GM12864 (cell line): ENCODE data around the gene CORO7.
"Not testable (repeated sequence)": the region's sequence is repeated elsewhere in the genome, so short reads cannot be mapped to it uniquely, and the experiment has no call there.

ENCODE experiments used
- DNase-seq: peaks from one replicate; pipeline ENCODE4 v3.0.0-alpha.2; 2011; ENCODE audit warnings: low read depth
- H3K4me3 ChIP-seq: 2 replicates; pipeline ENCODE4 v1.5.1; 2011; ENCODE audit warnings: mild to moderate bottlenecking, low read depth, low read length, control low read depth
- CTCF ChIP-seq: IDR thresholded peaks from 2 replicates; pipeline ENCODE4 v1.5.1; 2011; ENCODE audit warnings: low read depth, mild to moderate bottlenecking, moderate library complexity, low read length, control low read depth, inconsistent platforms; ENCODE audit errors: missing control alignments

Gene CORO7

GRCh38 chr16:4401510-4401909, 14.9 kb downstream of the CORO7 start:
- no peak for TF ChIP-seq CTCF
- no peak overlapping the region for H3K4me3 ChIP-seq
- no peak for DNase-seq

GRCh38 chr16:4401094-4401501, 15.3 kb downstream of the CORO7 start:
- no peak overlapping the region for H3K4me3 ChIP-seq
- no peak for DNase-seq
- no peak for TF ChIP-seq CTCF

GRCh38 chr16:4399001-4399730, 17.2 kb downstream of the CORO7 start:
- no peak for DNase-seq
- no peak for TF ChIP-seq CTCF
- H3K4me3 ChIP-seq: no peak overlapping the region

- H3K4me3 ChIP-seq: no peak overlapping the region
- no peak for DNase-seq
- no peak for TF ChIP-seq CTCF
These were observed 21.2 kb downstream of the CORO7 start for GRCh38 chr16:4395055-4395726.

- not testable (repeated sequence) for DNase-seq, H3K4me3 ChIP-seq
These were observed 22.5 kb downstream of the CORO7 start for GRCh38 chr16:4393850-4394249.

GRCh38 chr16:4393240-4393600, 23.2 kb downstream of the CORO7 start:
- no peak overlapping the region for H3K4me3 ChIP-seq
- no peak for DNase-seq
- TF ChIP-seq CTCF: no peak

GRCh38 chr16:4392382-4393239, 23.8 kb downstream of the CORO7 start:
- DNase-seq: no peak
- H3K4me3 ChIP-seq: no peak overlapping the region

More at GRCh38 chr16:4392382-4393239, 23.8 kb downstream of the CORO7 start:
- no peak for TF ChIP-seq CTCF
